T-helper 9 cell (primary cell): ENCODE results near the gene NLE1.
"Not testable (repeated sequence)": the region's sequence is repeated elsewhere in the genome, so short reads cannot be mapped to it uniquely, and the experiment has no call there.

Source experiments
- DNase-seq: peaks from one replicate; pipeline ENCODE4 v3.0.0-alpha.2; 2020
- total RNA-seq, 2 donors: gene quantifications; one replicate each; lab custom pipeline; 2026; lab: John Stamatoyannopoulos, UW

Gene NLE1
- total RNA-seq: 11.1 to 27.4 reads per million in 2 donors

DNA sequence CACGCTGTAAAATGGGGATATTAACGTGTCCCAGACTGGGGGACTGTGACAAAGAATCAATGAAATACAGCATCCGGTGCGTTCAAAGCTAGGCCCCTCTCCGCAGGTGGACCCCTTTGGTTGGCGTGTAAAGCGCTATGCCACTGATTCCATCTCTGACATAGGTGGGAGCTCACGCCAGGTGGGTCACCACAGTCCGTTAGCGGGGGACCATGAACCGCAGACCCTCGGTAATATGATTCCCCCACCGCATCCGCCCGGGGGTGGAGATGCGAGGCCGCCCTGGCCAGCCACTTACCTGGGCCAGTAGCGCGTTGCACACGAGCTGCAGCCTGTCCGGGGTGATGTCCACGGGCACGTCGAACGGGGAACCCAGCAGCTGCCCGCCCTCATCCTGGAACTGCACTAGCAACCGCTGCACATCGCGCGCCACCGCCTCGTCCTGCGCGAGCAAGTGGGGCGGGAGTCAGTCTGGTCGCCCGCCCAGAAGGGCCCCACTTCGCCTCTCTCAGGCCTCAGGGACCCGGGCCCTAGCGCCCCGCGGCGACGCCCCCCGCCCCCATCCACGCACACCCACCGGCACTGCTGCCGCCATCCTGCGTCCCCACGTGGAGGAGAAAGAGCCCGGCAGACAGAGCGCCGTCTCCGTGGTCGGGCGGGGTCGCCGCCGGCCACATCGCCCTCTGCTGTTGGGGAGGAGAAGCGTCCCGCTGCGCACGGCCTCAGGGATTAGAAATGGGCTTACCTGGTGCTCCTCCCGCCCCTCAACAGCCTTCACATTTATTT lies at the start of gene NLE1:
TSS of gene NLE1 (minus strand) at position 623 of the 786 bp plus-strand sequence. CDS start at position 595, 28 bp downstream.
- peak; percentile 86 for DNase-seq

DNA sequence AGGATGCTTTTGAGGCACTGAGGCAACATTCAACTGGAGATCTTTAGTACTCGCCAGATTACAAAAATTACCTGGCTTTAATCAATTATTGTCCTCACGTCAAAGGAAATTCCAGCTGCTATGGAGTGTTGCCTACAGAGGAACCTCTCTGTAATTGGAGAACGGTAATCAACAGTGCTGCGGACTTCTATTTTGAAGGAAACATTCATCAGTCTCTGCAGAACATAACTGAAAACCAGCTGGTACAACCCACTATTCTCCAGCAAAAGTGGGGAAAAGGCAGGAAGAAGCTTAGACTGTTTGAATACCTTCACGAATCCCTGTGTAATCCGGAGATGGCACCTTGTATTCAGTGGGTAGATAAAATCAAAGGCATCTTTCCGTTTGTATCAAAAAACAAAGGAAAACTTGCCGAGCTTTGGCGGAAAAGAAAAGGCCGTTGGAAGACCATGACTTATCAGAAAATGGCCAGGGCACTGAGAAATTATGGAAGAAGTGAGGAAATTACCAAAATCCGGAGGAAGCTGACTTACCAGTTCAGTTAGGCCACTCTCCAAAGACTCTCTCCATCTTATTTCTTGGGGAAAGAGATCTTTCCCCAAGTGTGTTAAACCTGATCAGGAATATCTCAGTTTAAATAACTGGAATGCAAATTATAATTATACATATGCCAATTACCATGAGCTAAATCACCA lies 49.0 kb upstream of the NLE1 start:
- DNase-seq: no peak

DNA sequence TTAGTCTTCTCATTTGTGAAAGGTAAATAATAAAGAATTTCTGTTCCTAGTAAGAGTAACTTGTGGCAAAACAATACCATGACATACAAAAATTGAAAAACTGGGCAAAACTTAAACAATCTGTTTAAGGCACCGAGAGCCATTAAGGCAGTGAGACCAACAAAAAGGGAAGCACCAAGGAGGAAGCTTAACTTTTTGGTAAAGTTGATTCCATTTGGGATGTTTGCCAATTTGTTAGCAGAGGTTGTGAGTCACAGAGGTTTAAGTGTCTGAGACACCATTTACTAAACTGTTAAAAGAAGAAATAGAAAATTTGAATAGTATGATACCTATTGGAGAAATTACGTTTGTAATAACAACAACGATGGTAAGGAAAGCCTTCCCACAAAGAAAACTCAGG lies 47.2 kb upstream of the NLE1 start:
- no peak for DNase-seq

DNA sequence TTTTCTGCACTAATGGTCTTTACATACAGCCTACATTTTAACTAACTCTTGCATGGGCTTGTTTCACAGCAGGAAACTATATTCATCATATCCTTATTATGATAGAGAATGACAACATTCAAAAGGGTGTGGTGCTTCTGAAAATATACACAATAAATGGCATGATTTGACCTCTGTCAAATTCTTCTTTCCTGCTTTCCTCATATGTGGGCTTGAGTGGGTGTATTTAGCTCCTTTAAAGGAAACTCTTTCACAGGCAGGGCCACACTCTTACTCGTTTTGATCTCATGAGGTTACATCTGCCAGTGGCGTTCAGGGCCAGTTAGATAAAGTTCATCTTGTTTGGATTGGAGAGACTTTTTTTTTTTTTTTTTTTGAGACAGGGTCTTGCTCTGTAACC lies 46.0 kb upstream of the NLE1 start:
- DNase-seq: no peak

DNA sequence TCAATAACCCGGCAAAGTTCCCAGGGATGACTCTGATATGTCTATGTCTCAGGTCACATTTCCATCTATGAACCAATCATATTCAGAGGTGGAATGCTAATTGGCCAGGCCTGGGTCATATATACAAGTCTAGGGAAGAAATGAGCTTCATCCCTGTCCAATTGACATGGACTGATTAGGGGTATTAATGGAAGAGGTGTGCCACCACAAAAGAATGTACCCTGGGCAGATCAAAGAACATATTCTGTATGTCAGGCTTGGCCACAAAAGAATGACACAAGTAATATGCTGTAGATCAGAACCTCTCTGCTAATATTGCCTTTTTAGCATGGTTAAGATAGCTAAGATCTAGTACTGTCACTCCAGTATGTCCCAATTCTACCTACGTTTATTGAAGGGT lies 45.4 kb upstream of the NLE1 start:
- DNase-seq: no peak

DNA sequence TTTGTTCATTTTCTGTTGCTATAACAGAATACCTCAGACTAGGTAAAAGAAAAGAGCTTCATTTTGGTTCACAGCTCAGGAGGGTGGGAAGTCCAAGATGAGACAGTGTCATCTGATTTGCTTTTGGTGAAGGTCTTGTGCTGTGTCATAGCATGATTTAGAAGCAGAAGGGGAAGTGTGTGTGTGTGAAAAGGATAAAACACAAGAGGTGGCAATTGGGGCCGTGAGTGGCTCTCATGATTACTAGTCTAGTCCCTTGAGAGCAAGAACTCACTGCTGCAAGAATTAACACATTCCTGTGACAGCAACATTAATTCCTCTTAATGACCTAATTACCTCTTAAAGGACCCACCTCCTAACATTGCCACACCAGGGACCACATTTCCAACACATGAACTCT lies 43.7 kb upstream of the NLE1 start:
- DNase-seq: no peak

DNA sequence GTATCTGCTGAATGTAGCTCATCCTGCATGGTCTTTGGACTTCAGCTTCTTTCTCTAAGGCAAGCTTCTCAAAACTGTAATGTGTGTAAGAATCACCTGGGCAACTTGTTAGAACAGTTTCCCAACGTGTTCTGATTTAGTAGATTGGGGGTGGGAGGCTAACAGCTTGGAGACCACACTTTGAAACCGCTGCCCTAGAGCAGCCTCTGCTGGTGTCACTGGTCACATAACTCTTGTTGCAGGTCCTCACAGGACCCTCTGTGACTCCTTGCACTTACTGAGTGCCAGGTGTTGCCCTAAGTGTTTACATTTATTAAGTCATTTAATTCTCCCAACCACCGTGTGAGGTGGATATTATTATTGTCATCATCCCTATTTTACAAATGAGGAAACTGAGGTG lies 42.2 kb upstream of the NLE1 start:
- DNase-seq: no peak

DNA sequence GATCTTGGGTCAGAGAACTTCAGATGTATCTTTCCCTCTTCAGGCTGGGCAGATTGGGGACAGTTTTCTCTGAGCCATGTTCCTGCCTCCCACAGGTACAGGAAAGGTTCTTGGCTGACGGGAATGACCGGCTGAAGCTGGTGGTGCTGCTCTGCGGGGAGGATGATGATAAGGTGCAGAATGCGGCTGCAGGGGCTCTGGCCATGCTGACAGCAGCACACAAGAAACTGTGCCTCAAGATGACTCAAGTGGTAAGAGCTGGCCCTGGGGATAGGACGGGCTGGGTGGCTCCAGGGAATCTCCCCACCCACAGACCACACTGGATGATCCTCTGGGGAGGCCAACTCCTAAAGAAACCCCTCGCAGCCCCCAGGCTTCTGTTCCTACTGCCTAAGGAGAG lies 41.2 kb upstream of the NLE1 start:
- no peak for DNase-seq

DNA sequence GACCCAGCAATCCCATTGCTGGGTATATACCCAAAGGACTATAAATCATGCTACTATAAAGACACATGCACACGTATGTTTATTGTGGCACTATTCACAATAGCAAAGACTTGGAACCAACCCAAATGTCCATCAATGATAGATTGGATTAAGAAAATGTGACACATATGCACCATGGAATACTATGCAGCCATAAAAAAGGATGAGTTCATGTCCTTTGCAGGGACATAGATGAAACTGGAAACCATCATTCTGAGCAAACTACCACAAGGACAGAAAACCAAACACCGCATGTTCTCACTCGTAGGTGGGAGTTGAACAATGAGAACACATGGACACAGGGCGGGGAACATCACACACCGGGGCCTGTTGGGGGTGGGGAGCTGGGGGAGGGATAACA lies 37.3 kb upstream of the NLE1 start:
- DNase-seq: not testable (repeated sequence)

DNA sequence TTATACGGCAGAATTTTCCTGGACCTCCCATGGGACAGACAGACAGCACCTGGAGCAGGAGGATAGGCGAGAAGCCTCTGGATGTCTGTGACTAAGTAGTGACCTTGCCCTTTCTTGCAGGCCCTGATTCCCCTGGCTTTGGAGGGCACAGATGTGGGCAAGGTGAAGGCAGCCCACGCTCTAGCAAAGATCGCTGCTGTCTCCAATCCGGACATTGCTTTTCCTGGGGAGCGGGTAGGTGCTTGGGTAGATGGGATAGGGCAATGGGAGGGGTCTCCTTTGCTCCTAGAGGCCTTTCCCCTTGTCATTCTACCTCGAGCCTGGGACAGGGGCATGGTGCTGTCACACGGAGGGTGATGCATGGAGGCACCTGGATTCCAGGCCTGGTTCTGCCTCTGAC lies 34.8 kb upstream of the NLE1 start:
- no peak for DNase-seq

DNA sequence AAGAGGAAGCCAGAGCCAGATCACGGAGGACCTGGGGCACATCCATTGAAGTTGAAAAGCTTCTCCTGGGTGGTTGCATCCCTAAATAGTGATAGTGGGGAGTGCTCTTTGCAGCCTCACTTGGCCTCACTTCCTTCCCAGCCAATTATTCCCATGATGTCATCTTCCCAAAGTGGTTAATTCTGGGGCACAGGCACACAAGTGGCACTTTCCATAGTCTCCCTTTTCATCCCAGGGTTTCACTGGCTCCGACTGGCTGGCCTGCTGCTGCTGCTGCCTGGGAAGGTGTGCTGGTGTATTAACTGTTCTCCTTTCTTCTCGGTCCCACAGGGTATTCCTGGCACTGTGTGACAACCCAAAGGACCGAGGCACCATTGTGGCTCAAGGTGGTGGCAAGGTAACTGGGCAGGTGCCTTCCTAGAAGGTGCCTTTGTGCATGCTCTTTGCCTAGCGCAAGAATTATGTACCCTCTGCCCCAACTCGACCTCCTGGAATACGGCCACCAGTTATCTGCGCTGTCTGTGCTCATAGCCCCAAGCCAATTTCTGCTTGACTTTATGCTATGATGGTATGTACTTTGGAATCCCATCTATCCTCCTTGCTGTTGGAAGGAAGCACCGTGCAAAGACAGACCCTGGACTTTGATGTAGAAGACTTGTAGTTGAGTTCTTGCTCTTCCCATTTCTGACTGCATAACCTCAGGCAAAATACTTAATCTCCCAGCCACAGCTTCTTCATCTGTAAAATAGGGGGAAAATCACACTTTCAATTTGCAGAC lies 33.7 kb upstream of the NLE1 start:
- no peak for DNase-seq

DNA sequence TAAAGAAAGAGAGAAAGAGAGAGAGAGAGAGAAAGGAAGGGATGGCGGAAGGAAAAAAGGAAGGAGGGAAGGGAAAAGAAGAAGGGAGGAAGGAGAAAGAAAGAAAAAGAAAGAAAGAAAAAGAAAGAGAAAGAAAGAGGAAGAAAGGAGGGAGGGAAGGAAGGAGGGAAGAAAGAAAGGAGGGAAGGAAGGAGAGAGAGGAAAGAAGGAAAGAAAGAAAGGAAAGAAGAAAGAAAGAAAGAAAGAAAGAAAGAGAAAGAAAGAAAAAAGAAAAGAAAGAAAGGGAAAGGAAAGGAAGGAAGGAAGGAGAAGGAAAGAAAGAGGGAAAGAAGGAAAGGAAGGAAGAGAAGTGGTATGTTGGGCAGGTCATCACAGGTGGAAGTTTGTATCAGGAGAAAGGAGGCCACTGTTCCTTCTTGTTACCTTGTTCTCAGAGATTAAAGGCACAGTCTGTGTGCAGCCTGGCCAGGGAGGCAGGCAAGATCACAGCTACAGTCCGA lies 32.8 kb upstream of the NLE1 start:
- no peak for DNase-seq

DNA sequence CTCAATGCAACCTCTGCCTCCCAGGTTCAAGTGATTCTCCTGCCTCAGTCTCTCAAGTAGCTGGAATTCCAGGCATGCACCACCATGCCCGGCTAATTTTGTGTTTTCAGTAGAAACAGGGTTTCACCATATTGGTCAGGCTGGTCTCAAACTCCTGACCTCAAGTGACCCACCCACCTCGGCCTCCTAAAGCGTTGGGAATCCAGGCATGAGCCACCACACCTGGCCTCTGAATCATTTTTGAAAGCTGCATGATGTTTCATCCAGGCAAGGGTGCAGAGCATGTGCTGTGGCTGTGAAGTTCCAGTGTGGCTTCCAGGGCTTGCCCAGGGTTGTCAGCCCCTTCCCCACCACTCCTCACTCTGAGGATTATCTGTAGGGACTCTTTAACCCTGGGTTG lies 30.2 kb upstream of the NLE1 start:
- not testable (repeated sequence) for DNase-seq

DNA sequence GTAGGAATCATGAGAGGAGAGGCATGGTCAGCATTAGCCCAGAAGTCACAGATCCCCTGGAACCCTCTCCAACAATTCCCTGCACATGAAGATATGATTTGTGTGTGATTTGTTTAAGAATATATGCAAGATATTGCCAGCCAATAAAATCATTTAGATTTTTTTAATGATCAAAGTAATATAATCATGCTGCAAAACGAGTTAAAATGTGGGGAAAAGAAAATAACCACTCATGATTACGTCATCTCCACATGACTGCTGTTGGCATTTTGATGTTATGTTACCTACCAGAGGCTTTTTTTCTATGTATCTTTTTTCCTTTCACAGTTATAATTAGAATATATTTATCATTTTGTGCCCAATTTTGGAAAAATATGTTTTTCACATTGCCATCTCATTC lies 29.7 kb upstream of the NLE1 start:
- no peak for DNase-seq

DNA sequence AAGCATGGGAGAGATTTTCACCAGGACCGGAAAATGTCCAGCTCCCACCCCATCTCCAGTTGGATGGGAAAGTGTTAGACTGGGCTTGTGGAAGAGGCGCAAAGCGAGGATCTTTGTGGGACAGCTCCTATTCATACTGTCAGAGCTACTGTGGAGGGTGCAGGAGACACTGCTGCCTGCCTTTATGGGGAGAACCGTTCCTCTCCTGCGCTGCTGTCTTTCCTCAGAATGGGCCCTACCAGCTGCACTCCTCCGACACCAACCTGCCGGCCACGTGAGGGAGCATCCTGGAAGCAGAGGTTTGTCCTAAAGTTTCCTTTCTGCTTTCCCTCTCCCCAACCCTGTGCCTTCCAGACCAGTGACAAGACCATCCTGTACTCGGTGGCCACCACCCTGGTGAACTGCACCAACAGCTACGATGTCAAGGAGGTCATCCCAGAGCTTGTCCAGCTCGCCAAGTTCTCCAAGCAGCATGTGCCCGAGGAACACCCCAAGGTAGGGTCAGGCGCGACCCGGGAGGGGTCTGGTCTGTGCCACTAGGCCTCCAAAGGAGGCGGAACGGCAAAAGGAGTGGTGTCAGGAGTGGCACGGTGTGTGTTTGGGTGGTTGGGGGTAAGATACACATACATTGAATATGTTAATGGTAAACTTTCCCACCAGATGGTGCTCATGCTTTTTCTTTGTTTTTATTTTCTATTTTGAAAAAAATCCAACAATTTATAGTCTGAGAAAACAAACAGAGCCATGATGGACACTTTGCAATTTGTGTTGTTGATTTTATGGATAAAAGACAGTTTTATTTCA lies 29.1 kb upstream of the NLE1 start:
- DNase-seq: peak; percentile 16

DNA sequence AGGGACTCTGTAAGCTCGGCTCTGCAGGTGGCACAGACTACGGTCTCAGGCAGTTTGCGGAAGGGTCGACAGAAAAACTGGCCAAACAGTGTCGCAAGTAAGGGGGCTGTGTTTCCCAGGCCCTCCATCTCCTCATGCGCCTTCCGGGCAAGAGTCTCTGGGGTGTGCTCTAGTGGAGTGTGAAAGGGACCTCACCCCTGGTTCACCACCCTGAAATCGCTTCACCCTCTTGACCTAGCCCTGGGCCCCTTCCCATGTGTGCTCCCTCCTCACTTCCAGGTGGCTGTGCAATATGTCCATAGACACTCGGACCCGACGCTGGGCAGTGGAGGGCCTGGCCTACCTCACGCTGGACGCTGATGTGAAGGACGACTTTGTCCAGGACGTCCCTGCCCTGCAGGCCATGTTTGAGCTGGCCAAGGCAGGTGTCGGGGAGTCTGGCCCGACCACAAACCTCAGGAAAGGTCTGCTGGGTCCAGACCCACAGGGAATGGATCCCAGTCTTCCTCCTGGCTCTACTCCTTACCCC lies 27.8 kb upstream of the NLE1 start:
- no peak for DNase-seq

DNA sequence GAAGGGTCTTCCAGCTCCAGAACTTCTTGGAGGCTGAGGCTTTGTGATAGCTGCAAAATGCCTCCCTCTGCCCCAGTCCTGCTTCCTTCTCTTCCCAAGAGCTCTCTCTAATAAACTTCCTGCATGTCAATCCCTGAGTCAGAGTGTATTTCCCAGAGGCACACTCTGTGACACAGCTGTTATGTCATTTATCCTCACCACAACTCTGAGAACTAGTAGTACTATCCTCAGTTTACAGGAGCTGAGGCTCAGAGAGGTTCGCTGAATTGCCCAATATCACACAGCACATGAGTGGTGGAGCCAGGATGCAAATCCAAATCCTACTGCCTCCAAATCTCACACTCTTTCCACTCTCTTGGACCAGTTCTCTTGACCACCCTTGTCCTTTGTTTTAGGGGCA lies 25.6 kb upstream of the NLE1 start:
- DNase-seq: no peak

DNA sequence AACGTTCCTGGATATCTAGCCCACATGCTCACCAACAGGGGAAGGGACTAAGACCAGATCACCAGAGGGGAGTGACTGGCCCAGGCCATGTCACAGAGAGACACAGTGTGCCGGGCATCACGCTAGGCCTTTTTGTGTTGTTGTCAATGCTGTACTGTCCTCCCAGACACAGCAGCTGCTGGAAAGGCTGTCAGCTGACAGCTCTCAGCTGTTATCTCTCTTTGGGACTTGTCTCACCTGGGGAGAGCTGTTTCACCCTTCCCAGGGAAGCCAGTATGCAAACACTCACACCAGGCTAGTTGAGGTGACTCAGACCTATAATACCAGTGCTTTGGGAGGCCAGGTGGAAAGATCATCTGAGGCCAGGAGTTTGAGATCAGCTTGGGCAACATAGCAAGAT lies 24.9 kb upstream of the NLE1 start:
- no peak for DNase-seq

DNA sequence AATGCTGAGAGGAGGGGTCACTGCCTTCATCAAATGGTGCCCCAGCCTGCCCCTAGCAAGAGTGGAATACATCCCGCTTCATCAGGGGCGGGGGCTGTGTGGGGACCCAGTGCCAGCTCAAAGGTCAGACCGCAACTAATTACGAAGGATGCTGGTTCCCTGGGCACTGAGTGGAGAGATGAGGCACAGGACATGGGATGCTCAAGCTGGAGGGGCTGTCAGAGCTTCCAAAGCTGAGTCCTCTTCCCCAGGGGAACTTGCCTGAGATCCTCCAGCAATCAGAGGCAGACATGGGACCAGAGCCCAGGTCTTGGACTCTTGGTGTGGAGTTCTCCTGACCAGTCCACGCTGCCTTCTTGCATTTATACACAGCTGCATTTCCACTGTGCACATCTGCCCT lies 24.4 kb upstream of the NLE1 start:
- no peak for DNase-seq

DNA sequence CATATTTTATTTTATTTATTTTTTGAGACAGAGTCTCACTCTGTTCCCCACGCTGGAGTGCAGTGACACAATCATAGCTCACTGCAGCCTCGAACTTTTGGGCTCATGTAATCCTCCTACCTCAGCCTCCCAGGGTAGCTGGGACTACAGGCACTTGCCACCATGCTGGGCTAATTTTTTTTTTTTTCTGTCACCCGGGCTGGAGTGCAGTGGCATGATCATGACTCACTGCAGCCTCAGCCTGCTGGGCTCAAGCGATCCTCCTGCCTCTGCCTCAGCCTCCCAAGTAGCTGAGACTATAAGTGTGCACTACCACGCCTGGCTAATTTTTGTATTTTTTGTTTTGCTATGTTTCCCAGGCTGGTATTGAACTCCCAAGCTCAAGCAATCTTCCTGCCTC lies 22.6 kb upstream of the NLE1 start:
- no peak for DNase-seq

DNA sequence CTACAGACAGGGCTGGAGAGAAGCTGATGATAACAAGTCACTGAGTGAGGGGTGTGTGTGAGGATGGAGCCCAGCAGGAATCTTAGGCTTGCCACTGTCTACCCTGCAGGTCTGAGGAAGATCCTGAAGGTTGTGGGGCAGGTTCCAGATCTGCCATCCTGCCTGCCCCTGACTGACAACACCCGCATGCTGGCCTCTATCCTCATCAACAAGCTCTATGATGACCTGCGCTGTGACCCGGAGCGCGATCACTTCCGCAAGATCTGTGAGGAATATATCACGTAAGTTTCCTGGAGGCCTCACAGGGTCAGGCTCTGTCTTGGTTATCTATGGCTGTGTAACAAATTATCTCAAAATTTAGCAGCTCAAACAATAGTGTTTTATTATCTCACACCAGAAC lies 21.8 kb upstream of the NLE1 start:
- no peak for DNase-seq

DNA sequence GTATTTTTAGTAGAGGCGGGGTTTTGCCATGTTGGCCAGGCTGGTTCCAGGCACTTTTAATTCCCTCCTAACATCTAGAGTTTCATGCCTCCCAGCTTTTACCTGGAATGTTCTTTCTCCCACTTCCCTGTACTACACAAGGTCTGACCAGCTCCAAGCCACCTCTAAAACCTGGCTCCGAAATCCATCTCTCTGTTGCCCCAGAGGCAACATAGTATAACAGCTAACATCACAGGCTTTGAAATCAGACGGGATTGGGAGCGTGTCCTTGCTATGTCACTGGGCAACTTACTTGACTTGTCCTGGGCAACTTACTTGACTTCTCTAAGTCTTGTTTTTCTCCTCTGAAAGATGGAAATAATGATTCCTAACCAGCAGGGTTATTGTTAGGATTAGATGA lies 20.7 kb upstream of the NLE1 start:
- DNase-seq: no peak
